Activated CD8-positive, alpha-beta memory T cell treated with anti-CD3 and anti-CD28 coated beads for 36 hours (primary cell): ENCODE data around the gene FHIT. TPM values are rescaled to one million over a fixed set of nuclear protein-coding genes. Genes with fewer than 3 reads are reported as not detected.

Experiments used
- CTCF ChIA-PET: fragments of 350-600 bp; sonication (Branson Sonifier 250); formaldehyde crosslinking; loops from one replicate; lab custom pipeline; 2021; ENCODE audit warnings: antibody characterized with exemption; lab: Charles Lee
- POLR2A ChIA-PET: fragments of 350-600 bp; sonication (Branson Sonifier 250); formaldehyde crosslinking; loops from one replicate; lab custom pipeline; 2021; ENCODE audit warnings: antibody characterized with exemption; lab: Charles Lee
- total RNA-seq, 2 experiments: library from RNA; stranded (reverse); gene quantifications; one replicate each; pipeline ENCODE4 v1.2.3, GENCODE V29; 2021

The FHIT gene
- total RNA-seq, 2 experiments from 2014 or later, result 5.0 to 5.7 TPM

DNA sequence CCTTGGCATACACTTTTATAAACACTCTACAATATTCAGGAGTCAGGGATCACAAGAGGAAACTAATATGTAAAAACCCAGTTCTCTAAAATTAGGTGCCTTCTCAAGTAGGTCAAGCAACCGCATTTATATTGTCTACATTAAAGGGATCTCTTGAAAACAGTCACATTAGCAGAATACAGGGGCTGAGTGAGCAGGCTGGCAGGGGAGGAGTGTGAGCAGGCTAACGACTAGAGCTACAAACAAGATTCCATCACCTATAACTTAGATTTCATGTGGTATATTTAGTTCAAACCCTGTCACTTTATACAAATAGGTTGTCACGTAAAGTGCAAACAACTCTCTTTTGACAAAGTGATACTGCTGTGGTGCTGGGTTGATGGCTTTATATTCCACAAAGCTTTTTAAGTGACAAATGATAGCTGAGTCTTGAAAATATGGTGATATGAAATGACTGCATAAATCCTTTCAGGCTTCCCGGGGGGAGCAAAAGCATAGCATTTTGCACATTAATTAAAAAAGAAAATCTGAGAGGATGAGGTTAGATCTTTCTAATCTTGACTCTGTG is 937.9 kb downstream of the FHIT start:
- ChIA-PET CTCF (no interaction called here), POLR2A (no interaction called here)

GRCh38 chr3:60309539-60310268 is 941.5 kb downstream of the FHIT start:
- ChIA-PET CTCF (no interaction called here), POLR2A (no interaction called here)

DNA sequence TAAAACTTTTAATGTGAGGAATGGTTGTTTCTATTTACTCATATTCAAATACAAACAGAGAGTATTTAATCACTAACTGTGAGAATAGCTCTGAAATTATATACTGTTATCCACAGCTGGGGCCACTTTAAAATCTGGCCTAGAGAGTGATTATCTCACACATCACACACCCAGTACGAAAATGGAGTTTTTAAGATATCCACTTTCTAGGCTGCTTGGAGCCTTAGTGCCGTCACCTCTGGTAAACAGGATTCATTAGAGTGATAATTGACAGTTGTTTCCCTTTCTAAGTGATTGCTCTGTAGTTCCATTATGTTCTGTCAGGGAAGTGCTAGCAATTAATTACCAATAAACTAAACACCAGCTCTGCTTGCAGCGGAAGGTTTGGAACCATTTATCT is 942.4 kb downstream of the FHIT start:
- ChIA-PET POLR2A (no interaction called here), CTCF (no interaction called here)

- CTCF ChIA-PET, result no interaction called here
- POLR2A ChIA-PET, result no interaction called here
Observed at GRCh38 chr3:60307562-60308199, 943.6 kb downstream of the FHIT start.

DNA sequence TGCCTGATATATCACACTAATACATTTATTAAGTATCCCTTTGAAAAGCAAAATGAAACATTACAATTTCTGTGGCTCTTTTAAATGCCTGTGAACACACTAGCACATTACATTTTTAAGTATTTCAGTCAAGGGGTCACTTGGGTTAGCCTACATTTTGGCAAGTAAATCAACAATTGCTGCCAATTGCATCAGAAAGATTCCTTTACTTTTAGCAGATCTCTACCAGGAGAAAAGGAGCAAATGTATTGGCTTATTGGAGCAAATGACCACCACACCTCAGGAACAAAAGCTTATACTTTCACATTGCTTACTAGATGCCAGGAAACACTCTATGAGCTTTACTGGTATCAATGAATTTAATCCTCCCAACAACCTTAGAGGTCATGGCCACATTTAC is 947.1 kb downstream of the FHIT start:
- POLR2A ChIA-PET, result no interaction called here
- CTCF ChIA-PET, result no interaction called here

DNA sequence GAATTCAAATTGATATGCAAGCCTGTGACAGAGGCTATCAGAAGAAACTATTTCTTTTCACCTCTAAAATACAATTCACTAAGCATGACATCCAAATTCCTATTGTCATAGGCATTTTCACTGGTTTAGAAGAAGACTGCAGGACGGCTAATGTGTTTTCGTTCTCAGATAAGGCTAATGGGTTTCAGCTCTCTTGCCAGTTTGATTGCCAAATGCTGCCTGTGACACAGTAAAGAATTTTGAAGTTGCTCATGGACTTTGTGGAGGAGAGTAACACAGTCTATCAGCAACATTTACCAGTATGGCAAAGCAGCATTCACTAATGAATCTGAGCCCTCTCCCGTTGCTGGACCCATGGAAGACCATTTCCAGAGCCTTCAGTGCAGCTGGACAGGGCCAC is 948.1 kb downstream of the FHIT start:
- ChIA-PET CTCF (no interaction called here), POLR2A (no interaction called here)

- ChIA-PET CTCF (no interaction called here), POLR2A (no interaction called here)
Observed at GRCh38 chr3:60301142-60301541, 950.1 kb downstream of the FHIT start.

- ChIA-PET CTCF (no interaction called here), POLR2A (no interaction called here)
Observed at GRCh38 chr3:60298141-60298540, 953.1 kb downstream of the FHIT start.

- ChIA-PET POLR2A (no interaction called here), CTCF (interaction anchor here (0.6 kb wide), 1 partner anchor 65 kb away, joined by 7 read pairs; no protein-coding TSS in a partner anchor)
Observed at GRCh38 chr3:60294181-60294580, 957.1 kb downstream of the FHIT start.

DNA sequence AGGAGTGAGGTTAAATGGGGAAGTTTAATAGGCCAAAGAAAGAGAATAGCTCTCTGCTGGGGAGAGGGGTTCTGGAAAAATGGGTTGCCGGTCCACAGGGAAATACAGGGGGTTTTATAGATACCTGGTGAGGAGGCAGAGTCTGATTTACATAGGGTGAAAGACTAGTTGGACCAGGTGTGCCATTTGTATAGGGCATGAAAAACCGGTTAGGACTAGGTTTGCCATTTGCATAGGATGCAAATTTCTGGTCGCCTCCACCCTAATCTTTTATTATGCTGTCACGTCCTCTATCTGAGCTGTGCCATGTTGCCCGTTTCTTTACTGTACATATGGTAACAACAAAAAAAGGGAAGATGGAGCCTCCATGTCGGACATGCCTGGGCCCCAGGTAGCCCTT is 960.1 kb downstream of the FHIT start:
- CTCF ChIA-PET, result no interaction called here
- POLR2A ChIA-PET, result no interaction called here

- ChIA-PET POLR2A (no interaction called here), CTCF (no interaction called here)
Observed at GRCh38 chr3:60290122-60290492, 961.1 kb downstream of the FHIT start.

- ChIA-PET POLR2A (no interaction called here), CTCF (no interaction called here)
Observed at GRCh38 chr3:60289341-60290121, 961.7 kb downstream of the FHIT start.

GRCh38 chr3:60282866-60283265 is 968.4 kb downstream of the FHIT start:
- ChIA-PET CTCF (no interaction called here), POLR2A (no interaction called here)

DNA sequence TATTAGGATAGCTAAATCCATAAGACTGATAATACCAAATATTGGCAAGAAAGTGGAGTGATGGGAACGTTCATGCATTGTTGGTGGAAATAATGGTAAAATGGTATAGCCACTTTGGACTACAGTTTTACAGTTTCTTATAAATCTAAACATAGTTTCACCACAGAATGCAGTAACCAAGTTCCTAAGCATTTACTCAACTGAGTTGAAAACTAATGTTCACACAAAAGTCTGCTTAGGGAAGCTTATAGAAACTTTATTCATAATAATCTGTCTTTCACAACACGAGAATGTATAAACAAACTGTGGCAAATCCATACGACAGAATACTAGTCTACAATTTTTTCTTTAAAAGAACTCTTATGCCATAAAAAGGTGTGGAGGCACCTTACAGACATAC is 969.3 kb downstream of the FHIT start:
- POLR2A ChIA-PET, result no interaction called here
- CTCF ChIA-PET, result no interaction called here

DNA sequence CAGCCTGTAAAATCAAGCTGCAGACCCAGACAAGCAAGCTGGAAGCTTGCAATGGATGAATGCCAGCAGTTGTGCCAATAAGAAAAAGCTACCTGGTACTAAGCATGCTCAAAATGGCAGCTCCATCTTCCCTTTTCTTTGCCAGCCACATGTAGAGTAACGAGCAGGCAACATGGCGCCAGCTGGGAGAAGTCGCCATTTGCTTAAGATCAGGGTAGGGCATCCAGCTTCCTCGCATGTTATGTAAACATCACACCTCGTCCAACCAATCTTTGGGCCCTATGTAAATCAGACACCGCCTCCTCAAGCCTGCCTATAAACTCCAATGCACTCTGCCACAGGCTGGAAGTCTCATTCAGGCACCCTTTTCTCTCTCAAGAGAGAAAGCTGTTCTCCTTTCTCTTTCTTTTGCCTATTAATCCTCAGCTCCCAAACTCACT is 973.9 kb downstream of the FHIT start:
- POLR2A ChIA-PET, result no interaction called here
- CTCF ChIA-PET, result no interaction called here

DNA sequence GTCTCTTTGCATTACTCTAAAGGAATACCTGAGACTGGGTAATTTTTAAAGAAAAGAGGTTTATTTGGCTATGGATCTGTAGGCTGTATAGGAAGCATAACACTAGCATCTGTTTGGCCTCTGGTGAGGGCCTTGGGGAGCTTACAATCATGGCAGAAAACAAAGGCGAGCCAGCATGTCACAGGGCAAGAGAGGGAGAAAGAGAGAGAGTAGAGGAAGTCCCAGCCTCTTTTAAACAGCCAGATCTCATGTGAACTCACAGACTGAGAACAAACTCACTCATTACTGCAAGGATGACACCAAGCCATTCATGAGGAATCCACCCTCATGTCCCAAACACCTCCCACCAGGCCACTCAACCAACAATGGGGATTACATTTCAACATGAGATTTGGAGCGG is 974.6 kb downstream of the FHIT start:
- ChIA-PET POLR2A (no interaction called here), CTCF (no interaction called here)

DNA sequence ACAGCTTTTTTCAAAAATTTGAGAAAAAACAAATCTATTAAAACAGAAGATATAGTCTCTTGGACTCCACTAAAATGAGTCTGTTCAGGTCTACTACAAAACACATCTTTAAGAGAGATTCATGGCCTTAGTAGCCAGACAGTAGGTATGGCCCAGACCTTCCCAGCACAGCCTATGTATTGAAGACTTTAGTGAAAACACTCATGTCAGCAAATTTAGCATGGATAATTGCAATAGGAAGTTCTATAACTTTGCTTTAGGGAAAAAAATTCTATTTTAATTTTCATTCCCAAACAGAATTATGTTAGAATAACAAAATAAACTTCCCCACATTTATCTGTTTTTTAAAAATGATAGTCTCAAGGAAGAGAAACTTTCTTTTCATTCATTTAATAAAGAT is 976.6 kb downstream of the FHIT start:
- ChIA-PET CTCF (no interaction called here), POLR2A (no interaction called here)

GRCh38 chr3:60274098-60274497 is 977.2 kb downstream of the FHIT start:
- ChIA-PET POLR2A (no interaction called here), CTCF (no interaction called here)

- ChIA-PET CTCF (no interaction called here), POLR2A (no interaction called here)
Observed at GRCh38 chr3:60269829-60270266, 981.4 kb downstream of the FHIT start.

- CTCF ChIA-PET, result no interaction called here
Observed at GRCh38 chr3:60269377-60269776, 981.9 kb downstream of the FHIT start.

More at GRCh38 chr3:60269377-60269776, 981.9 kb downstream of the FHIT start:
- POLR2A ChIA-PET, result no interaction called here
